HEK293T (cell line): ENCODE results near the gene EXOSC1.

Experiments used
- CTBP1 ChIP-seq: fragments of 450-650 bp; IDR thresholded peaks from 2 replicates; pipeline ENCODE4 v1.6.1; 2016; ENCODE audit warnings: borderline replicate concordance
- FOXK2 ChIP-seq: fragments of 450-650 bp; IDR thresholded peaks from 2 replicates; pipeline ENCODE4 v1.6.1; 2016; ENCODE audit warnings: mild to moderate bottlenecking
- FOXM1 ChIP-seq: fragments of 450-650 bp; IDR thresholded peaks from 2 replicates; pipeline ENCODE4 v1.6.1; 2017; ENCODE audit warnings: mild to moderate bottlenecking, borderline replicate concordance
- L3MBTL2 ChIP-seq: fragments of 450-650 bp; conservative IDR thresholded peaks from 2 replicates; pipeline ENCODE4 v1.6.1; 2016; ENCODE audit warnings: mild to moderate bottlenecking
- LEF1 ChIP-seq: fragments of 450-650 bp; IDR thresholded peaks from 2 replicates; pipeline ENCODE4 v1.6.1; 2017; ENCODE audit warnings: mild to moderate bottlenecking, borderline replicate concordance
- SP1 ChIP-seq: fragments of 450-650 bp; IDR thresholded peaks from 2 replicates; pipeline ENCODE4 v1.6.1; 2017
- SUZ12 ChIP-seq: fragments of 450-650 bp; IDR thresholded peaks from 2 replicates; pipeline ENCODE4 v1.6.1; 2016; ENCODE audit warnings: mild to moderate bottlenecking
- TARDBP ChIP-seq: fragments of 450-650 bp; IDR thresholded peaks from 2 replicates; pipeline ENCODE4 v1.6.1; 2016
- TF ChIP-seq, protein P1 (sequence below): fragments of 450-650 bp; IDR thresholded peaks from 2 replicates; pipeline ENCODE4 v1.6.1; 2016

DNA sequence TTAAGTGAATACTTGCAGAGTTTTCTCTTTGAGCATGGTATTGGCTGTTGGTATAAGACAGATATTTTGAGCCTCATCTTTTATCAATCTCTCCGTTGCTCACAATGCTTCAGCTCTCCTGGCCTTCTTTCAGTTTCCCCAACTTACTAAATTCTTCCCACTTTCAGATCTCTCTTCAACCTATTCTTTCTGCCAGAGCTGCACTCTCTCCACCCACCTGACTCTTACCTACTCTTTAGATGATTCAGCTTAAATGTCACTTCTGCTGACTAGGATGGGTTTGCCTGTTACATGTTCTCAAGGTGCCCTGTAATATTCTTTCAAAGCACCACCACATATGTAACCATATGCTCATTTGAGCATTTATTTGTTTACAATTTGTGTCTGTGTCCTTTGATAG lies 1.6 kb downstream of the EXOSC1 start:
- no peak for TF ChIP-seq TARDBP
- no peak for TF ChIP-seq L3MBTL2
- TF ChIP-seq CTBP1 = no peak
- TF ChIP-seq LEF1 = no peak
- no peak for TF ChIP-seq FOXM1
- TF ChIP-seq, protein P1, sequence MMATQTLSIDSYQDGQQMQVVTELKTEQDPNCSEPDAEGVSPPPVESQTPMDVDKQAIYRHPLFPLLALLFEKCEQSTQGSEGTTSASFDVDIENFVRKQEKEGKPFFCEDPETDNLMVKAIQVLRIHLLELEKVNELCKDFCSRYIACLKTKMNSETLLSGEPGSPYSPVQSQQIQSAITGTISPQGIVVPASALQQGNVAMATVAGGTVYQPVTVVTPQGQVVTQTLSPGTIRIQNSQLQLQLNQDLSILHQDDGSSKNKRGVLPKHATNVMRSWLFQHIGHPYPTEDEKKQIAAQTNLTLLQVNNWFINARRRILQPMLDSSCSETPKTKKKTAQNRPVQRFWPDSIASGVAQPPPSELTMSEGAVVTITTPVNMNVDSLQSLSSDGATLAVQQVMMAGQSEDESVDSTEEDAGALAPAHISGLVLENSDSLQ = no peak
- TF ChIP-seq FOXK2 = no peak
- no peak for TF ChIP-seq SP1
- TF ChIP-seq SUZ12 = no peak
